RPMI8226 (cell line): Measurements from ENCODE around the gene ANGPT4.

Experiments
- DNase-seq: peaks from one replicate; pipeline ENCODE4 v3.0.0-alpha.2; 2015

ANGPT4 gene, protein sequence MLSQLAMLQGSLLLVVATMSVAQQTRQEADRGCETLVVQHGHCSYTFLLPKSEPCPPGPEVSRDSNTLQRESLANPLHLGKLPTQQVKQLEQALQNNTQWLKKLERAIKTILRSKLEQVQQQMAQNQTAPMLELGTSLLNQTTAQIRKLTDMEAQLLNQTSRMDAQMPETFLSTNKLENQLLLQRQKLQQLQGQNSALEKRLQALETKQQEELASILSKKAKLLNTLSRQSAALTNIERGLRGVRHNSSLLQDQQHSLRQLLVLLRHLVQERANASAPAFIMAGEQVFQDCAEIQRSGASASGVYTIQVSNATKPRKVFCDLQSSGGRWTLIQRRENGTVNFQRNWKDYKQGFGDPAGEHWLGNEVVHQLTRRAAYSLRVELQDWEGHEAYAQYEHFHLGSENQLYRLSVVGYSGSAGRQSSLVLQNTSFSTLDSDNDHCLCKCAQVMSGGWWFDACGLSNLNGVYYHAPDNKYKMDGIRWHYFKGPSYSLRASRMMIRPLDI

DNA sequence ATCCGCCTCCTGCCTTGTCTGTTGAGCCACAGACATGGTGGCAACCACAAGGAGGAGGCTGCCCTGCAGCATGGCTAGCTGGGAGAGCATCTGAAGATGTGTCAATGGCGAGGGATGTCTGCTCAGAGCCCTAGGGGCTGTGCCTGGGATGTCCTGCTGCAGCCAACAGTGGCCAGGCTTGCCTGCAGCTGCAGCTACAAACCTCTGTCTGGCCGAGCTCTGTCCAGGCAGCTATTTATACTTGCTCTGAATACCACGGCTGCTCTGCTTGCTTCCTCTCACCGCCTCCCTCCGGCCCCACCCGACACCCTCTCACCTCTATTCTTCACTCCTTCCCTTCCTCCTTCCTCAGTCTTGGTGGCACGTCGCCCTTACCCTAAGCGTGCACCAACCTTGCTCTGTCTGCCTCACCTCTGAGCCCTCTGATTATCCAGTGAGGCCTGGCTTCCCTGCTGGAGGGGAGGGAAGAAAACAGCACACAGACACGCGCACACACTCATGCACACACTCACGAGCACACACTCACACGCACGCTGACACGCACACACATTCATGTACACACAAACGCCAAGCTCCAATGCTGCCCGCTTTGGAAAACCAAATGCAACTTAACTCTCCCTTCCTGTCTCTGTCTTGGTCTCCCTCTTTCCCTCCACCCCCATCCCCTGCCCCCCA lies at the start of gene ANGPT4:
TSS of gene ANGPT4 (minus strand) at position 210 of the 675 bp plus-strand sequence. CDS start at position 90, 120 bp downstream.
- no peak for DNase-seq

DNA sequence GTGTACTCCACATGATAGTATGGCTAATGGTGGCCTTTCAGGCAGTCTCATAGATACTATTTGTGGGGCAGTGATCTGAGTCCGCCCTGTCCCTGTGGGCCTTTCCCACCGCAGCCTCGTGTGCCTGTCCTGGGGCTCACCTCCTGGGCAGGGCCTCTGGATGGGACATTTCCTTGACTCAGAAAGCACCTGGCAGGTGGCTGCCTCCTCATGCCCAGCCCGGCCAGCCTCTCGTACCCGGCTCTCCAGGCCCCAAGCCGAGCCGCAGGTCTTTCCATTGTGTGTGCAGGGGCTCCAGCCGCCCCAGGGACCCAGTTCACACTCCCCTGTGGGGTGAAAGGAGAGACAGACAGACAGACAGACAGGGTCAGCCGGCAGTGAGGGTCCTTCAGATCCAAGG lies 47.7 kb upstream of the ANGPT4 start:
- no peak for DNase-seq

DNA sequence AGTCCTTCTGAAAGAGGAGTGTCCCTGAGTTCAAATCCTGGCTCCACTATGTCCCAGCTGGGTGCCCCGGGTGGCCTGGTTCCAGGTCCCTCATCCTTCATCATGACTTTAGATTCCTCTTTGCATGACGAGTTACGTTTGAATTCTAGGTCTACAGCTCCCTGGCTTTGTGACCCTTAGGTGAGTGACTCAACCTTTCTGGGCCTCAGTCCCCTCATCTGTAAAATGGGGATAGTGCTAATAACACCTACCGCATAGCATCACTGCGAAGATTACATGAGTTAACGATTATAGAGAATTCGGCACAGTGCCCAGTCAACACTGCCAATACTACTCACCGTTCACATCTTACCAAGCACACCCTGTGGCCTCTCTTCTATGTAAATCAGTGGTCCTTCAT lies 46.5 kb upstream of the ANGPT4 start:
- no peak for DNase-seq

DNA sequence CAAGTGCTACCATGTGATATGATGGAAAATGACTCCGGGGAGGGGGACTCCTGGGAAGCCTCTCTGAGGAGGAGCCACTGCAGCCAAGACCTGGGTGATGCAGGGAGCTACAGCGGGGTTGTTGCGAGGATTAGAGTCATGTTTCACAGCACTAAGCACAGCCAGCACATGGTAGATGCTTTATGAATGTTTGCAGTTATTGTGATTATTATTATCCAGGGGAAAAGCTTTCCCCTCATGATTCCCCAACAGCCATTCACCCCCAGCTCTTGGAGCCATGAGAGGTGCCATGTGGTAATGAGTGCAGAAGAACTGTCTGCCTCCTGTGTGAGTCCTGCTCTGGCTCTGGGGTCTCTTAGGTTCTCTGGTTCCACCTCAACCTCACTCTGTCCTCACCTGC lies 46.1 kb upstream of the ANGPT4 start:
- DNase-seq, result no peak

DNA sequence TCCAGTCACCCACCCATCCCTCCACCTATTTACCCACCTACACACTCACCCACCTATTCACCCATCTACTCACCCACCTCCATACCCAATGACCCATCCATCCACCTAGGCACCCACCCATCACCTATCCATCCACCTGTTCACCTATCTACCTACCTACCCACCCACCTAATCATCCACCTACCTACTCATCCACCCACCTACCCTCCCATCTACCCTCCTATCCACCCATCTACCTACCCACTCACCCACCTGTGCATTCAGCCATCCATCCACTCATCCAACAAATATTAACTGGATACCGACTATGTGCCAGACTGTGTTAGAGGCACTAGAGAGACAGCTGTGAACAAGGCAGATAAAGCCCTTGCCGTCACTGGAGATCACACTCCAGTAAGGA lies 45.6 kb upstream of the ANGPT4 start:
- DNase-seq, result no peak

DNA sequence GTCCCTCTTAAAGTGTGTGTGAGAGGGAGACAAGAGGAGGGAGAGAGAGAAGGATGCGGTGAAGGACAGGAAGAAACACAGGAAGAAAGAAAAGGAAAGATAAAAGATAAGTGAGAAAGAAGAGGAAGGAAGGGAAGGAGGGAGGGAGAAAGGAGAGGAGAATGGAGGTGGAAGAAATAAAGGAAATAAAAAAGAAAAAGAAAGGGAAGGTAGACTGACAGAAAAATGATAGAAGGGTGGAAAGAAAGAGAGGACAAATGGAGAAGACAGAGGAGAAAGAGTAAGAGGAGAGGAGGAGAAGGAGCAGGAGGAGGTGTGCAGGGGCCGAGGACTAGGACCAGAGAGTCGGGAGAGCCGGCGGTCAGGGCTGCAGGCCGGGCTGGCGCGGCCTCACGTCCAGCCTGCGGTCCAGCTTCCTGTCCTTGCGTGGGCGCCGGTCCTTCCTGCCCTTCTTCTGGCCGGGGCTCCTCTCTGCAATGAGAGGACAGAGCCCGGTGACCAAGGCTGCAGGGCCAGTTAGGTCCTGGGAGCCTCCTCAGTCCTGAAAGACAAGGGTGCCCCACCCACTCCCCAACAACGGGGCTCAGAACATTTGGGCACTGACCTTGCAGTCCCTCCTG lies 44.0 kb upstream of the ANGPT4 start:
- DNase-seq, result no peak

DNA sequence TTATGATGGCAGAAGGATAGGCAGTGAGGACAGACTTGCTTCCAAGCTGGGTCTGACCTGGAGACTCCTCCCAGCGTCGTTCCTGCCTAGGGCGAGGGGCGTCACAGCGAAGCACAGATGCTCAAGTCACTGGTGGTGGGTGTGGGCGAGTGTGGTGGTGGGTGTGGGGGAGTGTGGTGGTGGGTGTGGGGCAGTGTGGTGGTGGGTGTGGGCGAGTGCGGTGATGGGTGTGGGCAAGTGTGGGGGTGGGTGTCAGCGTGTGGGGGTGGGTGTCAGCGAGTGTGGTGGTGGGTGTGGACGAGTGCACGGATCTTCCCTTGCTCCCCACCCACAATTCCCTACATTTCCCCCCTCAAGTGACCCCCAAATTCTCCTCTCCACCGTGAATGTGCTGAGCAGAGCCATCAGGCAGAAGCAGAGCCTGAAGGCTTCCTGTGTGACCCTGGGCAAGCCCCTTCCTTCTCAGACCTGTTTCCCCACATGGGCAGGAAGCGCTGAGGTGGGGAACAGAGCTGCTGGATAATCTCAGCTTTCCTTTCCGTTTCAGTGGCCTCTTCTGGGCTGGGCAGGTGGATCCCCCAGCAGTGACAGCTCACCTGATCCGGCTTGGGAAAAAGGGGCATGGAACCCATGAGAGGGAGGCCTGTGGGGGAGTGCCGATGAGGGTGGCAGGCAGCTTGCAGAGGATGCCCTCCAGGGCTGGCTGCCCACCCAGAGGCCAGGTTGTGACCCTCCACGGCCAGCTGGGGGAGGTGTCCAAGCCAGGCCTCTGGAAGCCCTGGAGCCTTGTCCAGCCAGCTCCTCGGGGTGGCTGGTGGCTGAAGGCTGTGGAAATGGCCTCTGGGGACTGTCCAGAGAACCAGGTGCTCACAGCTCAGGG lies 43.0 kb upstream of the ANGPT4 start:
- no peak for DNase-seq

DNA sequence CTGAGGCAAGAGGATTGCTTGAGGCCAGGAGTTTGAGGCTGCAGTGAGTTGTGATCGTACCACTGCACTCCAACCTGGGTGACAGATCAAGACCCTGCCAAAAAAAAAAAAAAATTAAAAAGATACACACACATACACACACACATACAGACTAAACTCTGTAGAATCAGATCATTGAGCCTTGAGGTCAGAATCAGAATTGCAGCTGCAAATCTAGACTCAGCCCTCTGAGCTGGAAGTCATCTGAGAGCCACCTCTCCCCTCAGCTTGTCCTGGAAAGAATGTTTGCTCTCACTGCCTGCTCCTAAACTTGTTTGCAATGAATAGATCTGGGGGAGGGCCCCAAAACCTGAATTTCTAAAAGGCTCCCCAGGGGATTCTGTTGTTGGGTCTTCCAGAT lies 41.4 kb upstream of the ANGPT4 start:
- DNase-seq, result peak; percentile 16

DNA sequence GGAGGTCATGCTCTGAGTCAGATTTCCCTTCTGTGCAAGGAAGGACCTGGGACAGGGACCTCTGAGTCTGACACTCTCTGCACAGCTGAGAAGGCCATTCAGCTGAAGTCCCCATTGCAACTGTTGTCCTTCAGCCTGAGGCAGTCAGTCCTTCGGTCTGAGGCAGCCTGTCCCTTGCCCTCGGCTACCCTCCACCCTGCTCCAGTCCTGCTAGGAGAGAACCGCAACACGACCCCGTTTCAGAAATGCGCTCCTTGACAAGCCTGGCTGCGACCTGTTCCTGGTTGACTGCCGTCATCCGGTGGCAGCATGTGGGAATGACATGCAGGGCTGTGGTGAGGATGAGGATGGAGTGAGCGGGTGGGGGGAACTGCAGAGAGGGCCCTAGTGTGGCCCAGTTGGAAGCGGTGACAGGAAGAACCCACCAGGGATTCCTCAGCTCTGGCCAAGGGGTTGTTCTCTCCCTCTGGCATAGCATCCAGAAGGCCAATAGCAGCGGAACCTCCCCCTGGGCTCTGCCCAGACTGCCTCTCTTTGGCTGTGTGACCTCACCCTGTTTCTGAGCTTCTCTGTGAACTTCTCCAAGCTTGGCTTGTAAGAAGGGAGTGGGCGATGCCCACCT lies 40.3 kb upstream of the ANGPT4 start:
- peak; percentile 76 for DNase-seq

DNA sequence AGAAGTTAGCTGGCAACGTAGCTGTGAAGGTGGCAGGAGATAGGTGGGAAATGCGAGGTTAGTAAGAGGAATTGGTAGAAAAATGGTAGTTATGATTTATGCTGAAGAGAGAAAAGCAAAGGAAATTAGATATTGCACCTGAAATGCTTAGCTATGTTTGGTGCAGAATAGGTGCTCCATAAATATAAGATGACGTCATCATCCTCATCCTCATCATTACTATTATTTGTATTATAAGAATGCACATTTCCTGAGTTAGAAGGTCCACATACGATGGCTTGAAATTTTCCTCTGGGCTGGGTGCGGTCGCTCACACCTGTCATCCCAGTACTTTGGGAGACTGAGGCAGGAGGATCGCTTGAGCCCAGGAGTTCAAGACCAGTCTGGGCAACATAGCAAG lies 39.5 kb upstream of the ANGPT4 start:
- no peak for DNase-seq

DNA sequence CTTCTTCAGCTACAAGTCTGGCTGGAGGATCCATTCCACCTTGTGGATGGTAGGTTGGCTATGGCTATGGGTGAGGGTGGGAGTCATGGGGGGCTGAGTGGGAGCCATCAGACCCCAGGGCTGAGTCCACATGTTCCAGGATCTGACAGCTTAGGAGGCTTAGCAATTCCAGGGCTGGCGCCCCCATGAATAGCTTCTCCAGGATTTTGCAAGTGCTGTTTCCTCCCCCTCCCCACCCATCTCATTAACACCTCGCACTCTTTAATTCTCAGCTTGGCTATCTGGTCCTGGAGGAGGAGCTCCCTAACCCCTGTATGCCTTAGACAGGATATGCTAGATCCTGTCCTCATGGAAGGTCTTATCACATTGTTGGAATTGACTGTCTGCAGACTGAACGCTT lies 39.0 kb upstream of the ANGPT4 start:
- DNase-seq, result no peak

DNA sequence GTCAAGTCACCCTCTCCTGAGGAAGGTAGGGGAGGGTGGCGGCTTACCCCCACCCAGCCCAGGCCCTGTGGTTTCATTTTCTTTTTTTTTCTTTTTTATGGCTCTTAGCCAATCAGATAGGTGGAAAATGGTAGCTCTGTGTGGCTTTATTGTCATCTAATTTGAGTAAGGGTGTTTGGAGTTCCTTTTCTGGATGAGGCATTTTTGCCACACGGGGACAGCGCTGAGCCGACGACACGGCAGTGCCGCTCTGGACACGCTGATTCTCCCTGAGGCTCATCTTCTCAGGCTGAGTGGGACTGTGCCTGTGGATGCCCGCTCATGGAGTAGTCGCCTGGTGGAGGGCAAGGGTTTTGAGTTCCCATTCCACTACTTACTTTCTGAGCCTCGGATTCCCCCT lies 37.6 kb upstream of the ANGPT4 start:
- DNase-seq, result peak; percentile 31

DNA sequence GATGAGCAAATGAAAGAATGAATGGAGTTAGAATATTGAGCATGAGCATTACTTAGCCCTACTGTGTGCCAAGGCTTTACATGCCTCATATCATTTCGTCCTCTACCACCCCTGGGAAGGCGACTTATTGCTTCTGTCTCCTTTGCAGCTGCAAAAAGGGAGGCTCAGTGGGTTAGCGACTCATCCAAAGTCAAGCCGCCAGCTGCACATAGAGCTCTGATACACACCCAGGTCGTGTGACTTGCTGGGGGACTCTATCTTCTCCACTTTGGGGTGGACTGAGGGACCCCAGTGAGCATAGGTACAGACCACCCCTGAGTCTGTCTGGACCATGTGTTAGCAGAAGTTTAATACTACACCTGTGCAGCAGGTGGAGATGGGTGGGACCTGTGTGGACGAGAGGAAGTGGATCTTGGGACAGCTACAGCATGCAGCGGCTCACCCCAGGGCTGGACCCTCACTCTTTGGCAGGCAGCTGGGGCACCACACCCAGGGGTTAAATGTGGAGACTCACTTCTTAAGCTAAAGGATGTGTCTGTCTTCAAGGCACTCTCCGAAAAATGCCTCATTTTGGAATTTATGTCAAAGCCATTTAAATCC lies 36.2 kb upstream of the ANGPT4 start:
- DNase-seq, result no peak

DNA sequence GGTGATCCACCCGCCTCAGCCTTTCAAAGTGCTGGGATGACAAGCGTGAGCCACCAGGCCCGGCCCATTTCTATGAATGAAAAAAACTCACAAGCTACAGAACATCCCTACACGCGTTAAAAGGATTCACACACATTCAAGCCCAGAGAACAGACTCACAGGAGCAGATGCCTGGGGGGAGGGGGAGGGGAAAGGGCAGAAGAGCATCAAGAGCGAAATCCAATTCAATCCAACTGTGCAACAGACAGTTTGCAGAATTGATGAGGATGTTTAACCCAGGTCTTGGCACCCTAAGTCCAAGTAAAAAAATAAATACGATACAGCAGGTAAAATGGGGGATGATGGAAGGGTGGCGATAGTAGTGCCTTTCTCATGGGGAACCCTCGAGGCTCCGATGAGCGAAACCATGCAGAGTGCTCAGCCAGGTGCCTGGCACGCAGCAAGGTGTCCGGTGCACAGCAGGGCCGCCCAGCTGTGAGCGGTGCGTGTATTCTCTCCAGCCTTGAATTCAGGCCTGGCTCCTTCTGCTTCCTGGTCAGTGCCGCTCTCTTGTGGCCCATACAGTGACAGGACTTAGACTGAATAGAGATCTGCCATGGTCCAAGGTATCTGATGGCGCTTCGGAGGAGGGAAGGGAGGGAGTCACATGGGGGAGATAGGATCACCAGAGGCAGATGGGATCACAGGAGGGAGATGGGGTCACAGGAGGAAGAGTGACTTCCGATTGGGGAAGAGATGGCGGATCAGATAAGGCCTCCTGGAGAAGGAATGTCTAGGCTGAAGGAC lies 35.4 kb upstream of the ANGPT4 start:
- no peak for DNase-seq

DNA sequence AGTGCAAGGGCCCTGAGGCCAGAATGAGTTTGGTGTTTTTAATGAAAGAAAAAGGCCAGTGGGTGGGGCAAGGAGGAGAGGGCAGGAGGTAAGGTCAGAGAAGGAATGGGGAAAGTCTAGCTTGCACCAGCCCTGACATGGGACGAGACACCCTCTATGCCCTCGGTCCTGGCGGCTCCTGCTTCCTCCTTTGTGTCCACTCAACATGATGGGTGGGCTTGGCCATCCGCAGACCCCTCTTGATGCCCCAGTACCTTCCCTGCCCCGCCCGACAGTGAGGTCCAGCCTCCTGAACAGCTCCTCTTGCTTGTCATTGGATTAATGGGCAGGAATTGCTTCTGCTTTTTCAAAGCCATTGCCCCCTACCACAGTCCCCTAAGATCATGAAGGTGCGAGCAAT lies 33.6 kb upstream of the ANGPT4 start:
- DNase-seq, result no peak

DNA sequence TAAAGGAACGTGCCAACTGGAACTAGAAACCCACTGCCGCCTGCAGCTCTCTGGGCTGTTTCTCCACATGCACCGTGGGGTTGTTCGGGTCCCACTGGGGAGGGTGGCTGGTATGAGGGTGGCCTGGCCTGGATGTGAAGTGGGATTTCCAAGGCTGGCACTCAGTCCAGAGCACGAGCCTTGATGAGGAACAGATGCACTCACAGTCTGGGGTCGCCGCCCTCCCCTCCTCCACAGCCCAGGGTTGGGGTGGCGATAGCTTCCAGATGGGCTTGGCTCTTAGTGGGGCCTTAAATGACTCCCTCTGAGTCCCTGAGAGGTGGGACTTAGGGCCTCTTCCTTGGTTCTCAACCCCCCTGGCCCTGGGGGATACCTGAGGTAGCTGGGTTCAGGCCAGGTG lies 30.7 kb upstream of the ANGPT4 start:
- no peak for DNase-seq

DNA sequence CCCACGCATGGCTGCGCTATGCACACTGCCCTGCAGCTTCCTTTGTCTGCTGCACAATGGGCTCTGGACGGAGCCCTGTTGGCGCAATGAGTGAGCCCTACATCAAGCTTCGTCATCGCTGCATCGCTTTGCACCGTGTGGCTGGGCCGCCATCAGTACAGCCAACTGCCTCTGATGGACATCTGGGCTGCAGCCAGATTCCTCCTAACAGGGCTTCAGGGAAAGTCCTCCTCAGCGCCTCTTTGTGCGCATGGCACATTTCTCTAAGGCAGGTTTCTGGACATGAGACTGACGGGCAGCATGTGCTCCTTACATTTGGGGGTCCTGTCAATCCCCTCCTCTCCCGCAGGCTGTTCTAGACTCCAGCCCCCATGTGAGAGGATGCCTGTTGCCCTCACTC lies 29.7 kb upstream of the ANGPT4 start:
- DNase-seq, result no peak

DNA sequence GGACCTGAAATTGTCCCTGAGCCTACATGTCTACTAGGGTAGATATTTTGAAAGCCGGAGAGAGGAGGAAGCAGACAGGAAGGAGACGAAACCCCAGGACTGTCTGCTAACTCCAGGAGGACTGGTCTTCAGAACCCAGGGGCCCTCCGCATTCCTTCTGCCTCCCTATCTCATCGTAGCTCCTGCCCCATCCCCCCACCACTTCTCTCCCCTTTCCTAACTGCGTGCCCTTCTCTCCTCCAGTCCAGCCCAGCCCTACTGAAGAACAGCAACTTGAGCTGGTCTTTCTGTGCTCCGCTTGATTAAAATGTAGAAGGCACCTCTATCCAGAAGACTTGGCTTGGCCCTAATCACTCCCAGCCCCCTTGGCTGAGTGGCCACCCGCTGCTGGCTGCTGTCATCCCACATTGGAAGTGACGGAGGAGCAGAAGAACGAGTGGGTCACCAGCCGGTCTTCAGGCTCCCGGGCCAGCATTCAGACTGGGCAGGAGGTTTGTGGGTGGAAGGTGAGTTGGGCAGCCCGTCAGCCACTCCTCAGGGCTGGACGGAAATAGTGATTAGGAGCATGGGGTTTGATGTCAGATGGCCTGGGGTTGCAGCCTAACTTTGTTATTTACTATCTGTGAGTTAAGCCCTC lies 28.8 kb upstream of the ANGPT4 start:
- DNase-seq, result no peak

DNA sequence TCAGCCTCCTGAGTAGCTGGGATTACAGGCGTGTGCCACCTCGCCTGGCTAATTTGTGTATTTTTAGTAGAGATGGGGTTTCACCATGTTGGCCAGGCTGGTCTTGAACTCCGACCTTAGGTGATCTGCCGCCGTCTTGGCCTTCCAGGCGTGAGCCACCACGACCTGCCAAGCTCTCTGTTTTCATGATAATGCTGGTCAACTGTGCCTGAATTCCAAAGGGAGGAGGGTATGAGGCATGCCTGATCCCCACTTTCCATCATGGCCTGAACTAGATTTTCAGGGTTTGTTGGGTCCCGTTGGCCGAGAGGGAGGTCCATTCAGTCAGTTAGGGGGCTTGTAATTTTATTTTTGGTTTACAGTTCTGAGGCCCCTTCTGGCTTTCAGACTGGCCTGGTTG lies 28.0 kb upstream of the ANGPT4 start:
- no peak for DNase-seq

DNA sequence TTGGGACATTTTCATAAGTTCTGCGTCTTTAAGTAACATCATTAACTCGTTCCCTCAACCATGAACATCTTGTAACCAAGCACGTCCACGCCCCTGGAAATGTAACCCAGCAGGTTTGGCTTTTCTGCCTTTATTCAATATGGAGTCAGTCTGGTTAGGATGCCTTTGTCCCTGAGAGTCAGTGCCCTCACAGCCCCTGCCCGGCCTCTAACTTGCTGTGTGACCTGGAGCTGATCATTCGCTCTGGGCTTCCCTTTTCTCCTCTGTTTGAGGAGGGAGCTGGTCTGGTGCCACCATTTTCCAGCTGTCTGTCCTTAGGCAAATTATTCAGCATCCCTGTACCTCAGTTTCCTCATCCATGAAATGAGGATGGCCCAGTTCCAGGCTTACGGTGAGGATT lies 26.5 kb upstream of the ANGPT4 start:
- no peak for DNase-seq

DNA sequence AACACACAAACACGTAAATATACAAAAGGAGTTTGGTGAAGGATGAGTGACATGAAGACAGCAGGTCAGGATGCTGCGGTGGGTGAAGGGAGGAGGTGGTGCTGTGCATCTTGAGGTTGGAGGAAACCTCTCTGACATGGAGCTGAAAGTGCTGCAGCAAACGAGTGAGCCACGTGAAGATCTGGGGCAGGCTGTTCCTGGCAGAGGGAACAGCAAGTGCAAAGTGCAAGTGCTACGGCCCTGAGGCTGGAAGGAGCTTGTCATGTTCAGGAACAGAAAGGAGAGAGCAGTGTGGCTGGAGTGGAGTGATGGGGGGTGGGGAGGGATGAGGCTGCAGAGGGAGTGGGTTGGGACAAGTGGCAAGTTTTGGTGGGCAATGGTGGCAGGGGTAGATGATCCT lies 24.8 kb upstream of the ANGPT4 start:
- no peak for DNase-seq
